WERI-Rb-1 (cell line): ENCODE results near the gene MTG1.

Experiments
- DNase-seq: peaks from one replicate; pipeline ENCODE4 v3.0.0-alpha.2; 2020
- H3K27ac ChIP-seq: fragments of 250-450 bp; sonication (Bioruptor Pico); 2 replicates; pipeline ENCODE4 v1.5.1; 2020; ENCODE audit warnings: mild to moderate bottlenecking, moderate library complexity
- H3K27me3 ChIP-seq: fragments of 250-450 bp; sonication (Bioruptor Pico); 2 replicates; pipeline ENCODE4 v1.5.1; 2021; ENCODE audit warnings: mild to moderate bottlenecking, low read depth, moderate library complexity; ENCODE audit not compliant: insufficient read depth, severe bottlenecking
- H3K36me3 ChIP-seq: fragments of 250-450 bp; sonication (Bioruptor Pico); 2 replicates; pipeline ENCODE4 v1.5.1; 2020; ENCODE audit warnings: mild to moderate bottlenecking, moderate library complexity
- H3K4me3 ChIP-seq: 2 replicates; pipeline ENCODE4 v1.5.1; 2011; ENCODE audit warnings: low read depth, mild to moderate bottlenecking, control low read depth, low read length
- H3K9me3 ChIP-seq: fragments of 250-450 bp; sonication (Bioruptor Pico); 2 replicates; pipeline ENCODE4 v1.5.1; 2021; ENCODE audit warnings: mild to moderate bottlenecking, moderate library complexity; ENCODE audit not compliant: severe bottlenecking
- CTCF ChIP-seq: IDR thresholded peaks from 2 replicates; pipeline ENCODE4 v1.5.1; 2011; ENCODE audit warnings: low read depth, mild to moderate bottlenecking, control low read depth, inconsistent platforms, low read length

Gene MTG1

GRCh38 chr10:133394064-133394663, at the start of gene MTG1:
MTG1 (plus strand) TSS chr10:133394157; CDS start chr10:133394221, 64 bp downstream.
- H3K4me3 ChIP-seq, result peak within 1 kb of the TSS; percentile 61
- no peaks in the 10 kb centered on the region for H3K27me3 ChIP-seq
- H3K27ac ChIP-seq, result peak within 1 kb of the TSS; percentile 93
- H3K36me3 ChIP-seq, result peaks cover 34% of the 10 kb centered on the region
- peak; percentile 95 for DNase-seq
- no peaks in the 10 kb centered on the region for H3K9me3 ChIP-seq
- peak; percentile 15; the same call in 1 of the 2 replicates for TF ChIP-seq CTCF

- DNase-seq, result no peak
These were observed 49.7 kb upstream of the MTG1 start for GRCh38 chr10:133344236-133344635.

GRCh38 chr10:133346413-133346812, 47.5 kb upstream of the MTG1 start:
- no peaks in the 10 kb centered on the region for H3K36me3 ChIP-seq
- no peak for DNase-seq
- no peaks in the 10 kb centered on the region for H3K9me3 ChIP-seq
- no peaks in the 10 kb centered on the region for H3K27me3 ChIP-seq
- TF ChIP-seq CTCF, result no peak
- H3K27ac ChIP-seq, result no peak overlapping the region
- H3K4me3 ChIP-seq, result no peak overlapping the region

More at GRCh38 chr10:133344236-133344635, 49.7 kb upstream of the MTG1 start:
- no peaks in the 10 kb centered on the region for H3K36me3 ChIP-seq
- no peak overlapping the region for H3K27ac ChIP-seq
- TF ChIP-seq CTCF, result no peak
- H3K27me3 ChIP-seq, result no peaks in the 10 kb centered on the region
- H3K9me3 ChIP-seq, result no peaks in the 10 kb centered on the region
- no peak overlapping the region for H3K4me3 ChIP-seq

- Histone ChIP-seq H3K36me3 (no peaks in the 10 kb centered on the region), H3K4me3 (no peak overlapping the region), H3K27ac (no peak overlapping the region), H3K27me3 (no peaks in the 10 kb centered on the region), H3K9me3 (no peaks in the 10 kb centered on the region)
- DNase-seq, result no peak
- no peak for TF ChIP-seq CTCF
These were observed 46.0 kb upstream of the MTG1 start for GRCh38 chr10:133347710-133348517.

GRCh38 chr10:133349160-133349568, 44.8 kb upstream of the MTG1 start:
- TF ChIP-seq CTCF, result no peak
- H3K27ac ChIP-seq, result no peak overlapping the region
- no peak for DNase-seq
- no peaks in the 10 kb centered on the region for H3K27me3 ChIP-seq
- H3K4me3 ChIP-seq, result no peak overlapping the region
- H3K9me3 ChIP-seq, result no peaks in the 10 kb centered on the region
- H3K36me3 ChIP-seq, result no peaks in the 10 kb centered on the region
